Posterior cingulate gyrus (tissue), 11 donors: ENCODE measurements around the gene NPB.

Experiments
- DNase-seq, 10 donors: peaks; one replicate each; pipeline versions ENCODE4 v3.0.0 to v3.0.0-alpha.2; 2020 to 2021; ENCODE audit warnings: mixed read lengths in 3 of 10
- intact Hi-C: fragments of 100-400 bp; cut with DNase I; formaldehyde crosslinking; loops from one replicate; pipeline ENCODE4 v1.15.1; 2023

The NPB gene

DNA sequence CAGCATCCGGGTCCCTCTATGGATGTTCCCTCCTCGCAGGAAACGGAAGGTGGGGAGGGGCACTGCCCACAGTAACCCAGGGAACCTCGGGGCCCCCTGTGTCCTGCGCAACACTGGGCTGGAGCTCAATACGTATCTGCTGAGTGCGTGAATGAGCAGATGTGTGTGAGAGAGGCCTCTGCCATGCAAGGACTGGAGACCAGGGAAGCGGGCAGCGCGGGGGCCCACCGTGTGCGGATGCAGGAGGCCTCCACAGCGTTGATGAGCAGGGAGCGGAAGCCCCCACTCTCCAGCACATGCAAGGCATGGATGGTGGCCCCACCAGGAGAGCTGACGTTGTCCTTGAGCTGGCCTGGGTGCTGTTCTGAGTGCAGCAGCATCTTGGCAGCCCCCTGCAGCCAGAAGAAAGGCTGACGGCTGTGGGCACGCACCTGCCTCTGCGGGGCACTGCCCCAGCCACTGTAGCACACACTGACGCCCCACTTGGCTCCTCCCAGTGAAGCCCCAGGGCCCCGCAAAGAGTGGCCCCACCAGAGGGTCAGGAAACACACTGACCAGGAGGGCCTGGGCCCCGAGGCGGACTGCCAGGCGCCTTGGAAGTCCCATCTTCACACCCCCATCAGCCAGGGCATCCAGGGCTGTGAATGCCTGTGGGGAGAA lies 32.2 kb downstream of the NPB start:
- intact Hi-C loops = no loop called here
- DNase-seq = no peak

DNA sequence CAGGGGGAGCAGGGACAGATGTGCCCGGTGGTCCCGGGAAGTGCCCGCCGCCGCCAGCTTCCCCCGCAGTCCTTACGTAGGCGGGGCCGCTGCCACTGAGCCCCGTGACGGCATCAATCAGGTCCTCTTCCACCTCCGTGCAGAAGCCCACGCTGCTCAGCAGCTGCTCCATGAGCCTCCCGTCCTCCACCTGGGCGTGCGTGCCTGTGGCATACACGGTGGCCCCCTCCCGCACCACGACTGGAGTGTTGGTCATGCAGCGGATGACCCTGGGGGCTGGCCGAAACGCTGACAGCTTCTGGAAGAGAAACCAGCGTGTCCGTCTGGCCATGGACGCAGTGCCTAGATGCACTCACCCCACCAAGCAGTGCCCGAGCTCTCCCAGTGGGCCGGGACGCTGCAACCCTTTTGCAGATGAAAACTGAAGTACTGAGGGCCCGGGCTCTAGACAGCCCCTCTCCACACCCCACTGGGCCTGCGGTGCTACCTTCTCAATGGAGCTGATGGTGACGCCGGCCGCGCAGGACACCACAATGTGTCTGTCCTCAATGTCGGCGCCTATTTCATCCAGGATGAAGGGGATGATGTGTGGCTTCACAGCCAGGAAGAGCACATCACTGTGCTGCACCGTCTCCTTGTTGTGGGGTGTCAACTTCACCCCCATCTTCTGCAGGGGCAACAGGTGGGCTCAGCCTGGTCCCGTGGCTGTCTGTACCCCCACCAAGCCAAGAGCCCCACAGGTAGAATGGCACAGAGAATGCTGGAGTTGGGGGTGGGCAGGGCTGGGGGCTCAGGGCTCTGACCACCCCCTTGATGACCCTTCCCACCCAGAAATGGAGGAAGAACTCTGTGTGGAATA lies 33.0 kb downstream of the NPB start:
- intact Hi-C loops = no loop called here
- no peak for DNase-seq

DNA sequence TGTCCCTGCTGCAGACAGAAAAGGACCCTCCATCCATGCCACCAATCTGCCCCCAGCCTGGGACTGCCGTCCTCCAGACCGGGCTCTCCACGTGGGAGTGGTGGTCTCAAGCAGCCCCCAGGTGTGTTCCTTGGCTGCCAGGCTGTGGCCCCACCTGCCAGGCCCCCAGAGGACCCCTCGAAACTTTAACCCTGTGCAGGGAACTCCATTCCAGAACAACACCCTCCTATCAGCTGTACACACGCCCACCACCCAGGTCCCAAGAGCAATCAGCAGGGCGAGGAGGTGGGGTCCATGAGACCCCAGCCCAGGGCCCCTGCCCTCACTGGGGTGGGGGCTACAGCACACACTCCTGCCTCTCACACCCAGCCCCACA lies 33.7 kb downstream of the NPB start:
- intact Hi-C loops = no loop called here
- no peak for DNase-seq

DNA sequence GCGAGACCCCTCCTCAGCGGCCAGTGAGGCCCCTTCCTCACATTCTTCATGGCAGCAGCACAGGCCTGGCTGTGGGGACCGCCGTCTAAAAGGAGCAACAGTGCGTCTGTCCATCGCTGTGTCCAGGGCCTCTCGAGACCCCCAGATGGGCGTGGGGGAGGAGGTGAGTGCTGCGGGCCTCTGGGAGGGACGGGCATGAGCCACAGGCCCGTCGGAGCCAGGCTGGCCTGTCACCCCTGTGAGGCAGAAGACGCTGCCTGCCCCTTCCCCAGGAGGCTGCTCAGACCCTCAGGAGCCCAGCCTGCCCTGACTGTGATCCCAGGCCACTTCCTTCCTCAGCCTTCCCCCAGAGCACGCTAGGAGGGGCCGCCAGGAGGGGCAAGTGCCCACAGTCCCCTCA lies 37.2 kb downstream of the NPB start:
- DNase-seq = no peak
- intact Hi-C loops = no loop called here

DNA sequence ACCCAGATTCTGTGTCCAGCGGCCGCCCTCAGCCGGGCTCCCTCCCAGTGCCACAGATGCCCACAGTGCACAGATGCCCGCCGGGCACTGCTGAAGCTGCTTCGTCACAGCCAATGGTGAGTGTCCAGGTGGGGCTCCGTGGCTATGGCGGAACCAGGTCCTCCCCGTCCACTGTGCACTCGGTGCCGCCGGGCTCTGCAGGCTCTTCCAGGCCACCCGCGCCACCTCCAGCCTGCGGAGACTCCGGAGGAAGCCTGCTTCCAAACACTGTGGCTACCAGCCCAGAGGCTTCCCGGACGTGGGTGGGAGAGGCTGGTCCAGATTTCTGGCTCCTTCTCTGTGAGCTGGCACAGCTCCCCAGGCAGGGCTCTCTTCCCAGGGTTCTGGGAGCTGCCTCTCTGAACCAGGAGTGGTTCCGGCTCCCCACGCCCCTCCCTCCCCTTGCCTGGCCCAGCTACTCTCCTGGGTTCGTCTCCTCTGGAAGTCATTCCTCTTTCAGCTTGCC lies 37.9 kb downstream of the NPB start:
- intact Hi-C loops = no loop called here
- peak; percentile 33 to 97 (median 80) for DNase-seq

DNA sequence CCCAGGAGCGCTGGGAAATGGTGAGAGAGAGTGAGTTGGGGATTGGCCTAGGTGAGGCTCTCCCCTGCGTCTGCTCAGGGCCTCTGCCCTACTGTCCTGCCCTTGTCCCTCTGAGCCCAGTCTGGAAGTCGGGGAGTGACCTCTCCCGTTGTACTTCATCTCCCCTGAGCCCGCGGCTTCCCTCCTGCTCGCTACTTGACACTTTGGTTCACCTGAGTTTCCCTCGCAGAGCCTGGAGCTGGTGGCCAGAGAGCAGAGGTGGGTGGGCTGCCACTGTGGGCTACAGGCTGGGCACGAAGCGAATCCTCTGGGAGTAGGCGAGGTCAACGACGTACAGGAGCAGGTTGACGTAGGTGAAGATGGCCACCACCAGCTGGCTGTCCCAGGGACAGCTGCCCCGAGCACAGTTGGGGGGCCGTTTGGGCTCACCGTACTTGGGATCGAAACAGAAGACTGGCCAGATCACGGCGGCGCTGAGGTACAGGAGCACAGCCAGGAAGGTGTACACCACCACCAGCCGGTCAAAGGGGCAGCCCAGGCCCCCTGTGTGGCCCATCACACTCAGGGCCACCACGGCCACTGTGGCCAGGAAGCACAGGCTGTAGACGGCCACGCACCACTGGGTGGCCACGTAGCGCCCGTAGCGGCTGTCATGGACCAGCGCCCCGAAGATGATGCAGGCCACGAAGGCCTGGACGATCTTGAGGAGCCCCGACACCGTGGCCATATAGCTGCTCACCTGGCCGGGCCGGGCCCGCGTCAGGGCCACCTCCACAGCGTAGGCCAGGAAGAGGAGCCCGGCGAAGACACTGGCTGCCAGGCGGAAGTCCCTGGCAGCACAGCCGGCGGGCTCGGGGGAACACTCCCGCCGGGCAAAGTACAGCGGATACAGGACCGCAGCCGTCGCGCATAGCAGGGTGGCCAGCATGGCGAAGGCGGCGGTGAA lies 38.8 kb downstream of the NPB start:
- intact Hi-C loops = no loop called here
- DNase-seq = peak in 1 of 10 donors; percentile 82

DNA sequence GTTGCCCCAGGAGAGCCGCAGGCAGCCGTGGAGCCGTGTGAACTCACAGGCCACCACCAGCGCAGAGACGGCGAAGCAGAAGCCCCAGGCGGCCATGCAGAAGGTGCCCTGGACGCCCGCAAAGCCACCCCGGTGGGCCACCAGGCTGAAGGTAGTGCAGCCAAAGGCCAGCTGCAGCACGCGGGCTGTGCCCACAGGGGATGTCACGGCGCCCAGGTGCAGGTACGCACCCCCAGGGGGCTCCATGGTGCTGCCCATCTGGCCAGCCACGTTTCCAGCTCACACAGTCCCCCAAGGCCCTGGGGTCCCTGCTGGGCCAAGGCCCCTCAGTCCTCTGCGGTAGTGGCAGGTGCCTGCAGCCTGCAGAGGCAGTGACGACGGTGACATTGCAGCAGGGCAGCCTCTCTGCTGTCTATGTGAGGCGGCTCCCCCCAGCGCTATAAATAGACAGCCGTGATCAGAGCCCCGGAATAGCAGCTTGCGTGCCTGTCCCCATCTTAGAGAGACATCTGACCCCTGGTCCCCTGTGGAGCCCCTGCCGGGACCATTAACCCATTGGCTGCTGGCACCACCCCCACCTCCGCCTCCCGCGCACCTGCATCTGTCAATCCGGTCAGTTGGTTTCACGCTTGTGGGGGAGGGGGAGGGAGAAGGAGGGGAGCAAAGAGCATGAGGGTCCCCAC lies 39.6 kb downstream of the NPB start:
- intact Hi-C loops = no loop called here
- peak in 6 of 10 donors; percentile 37 to 92 (median 64) for DNase-seq

DNA sequence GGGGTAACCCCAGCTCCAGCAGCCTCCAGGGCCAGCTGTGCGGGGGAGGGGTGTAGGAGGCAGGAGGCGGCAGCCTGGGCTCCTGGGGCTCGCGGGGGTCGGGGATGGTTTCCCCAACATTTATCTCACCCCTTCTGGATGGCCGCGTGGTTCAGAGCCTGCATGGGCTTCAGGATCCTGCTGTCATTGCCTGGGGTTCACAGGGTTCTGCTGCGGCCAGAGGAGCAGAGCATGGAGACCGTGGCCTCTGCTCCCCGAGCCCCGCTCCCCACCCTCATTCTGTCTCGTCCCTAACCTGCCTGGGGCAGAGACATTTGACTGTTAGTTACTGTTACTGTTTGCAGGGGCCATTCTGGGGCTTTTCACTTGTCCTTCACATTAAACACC lies 40.1 kb downstream of the NPB start:
- DNase-seq = no peak
- intact Hi-C loops = no loop called here

DNA sequence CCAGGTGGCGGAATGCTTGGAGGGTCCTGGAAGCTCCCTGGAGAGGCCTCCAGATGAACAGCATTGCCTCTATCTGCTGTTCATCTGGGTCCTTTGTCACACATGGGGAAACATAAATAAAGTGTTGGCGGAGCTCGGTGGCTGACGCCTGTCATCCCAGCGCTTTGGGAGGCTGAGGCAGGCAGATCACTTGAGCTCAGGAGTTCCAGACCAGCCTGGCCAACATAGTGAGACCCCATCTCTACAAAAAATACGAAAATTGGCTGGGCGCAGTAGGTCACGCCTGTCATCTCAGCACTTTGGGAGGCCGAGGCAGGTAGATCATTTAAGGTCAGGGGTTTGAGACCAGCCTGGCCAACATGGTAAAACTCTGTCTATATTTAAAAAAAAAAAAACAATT lies 42.8 kb downstream of the NPB start:
- DNase-seq = no peak
- intact Hi-C loops = no loop called here

DNA sequence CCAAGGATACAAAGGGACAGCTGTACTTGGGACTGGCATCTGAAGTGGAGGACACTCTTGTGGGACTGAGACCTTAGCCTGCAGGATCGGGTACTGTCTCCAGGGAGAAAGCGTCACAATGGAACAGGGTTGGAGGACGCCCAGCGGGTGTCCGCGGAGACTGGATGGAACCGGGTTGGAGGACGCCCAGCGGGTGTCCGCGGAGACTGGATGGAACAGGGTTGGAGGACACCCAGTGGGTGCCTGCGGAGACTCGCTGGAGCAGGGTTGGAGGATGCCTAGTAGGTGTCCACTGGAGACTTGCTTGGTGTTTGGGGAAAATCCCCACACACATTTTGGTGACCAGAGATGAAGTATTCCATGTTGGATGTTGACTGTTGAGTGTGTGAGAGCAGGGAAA lies 45.2 kb downstream of the NPB start, which contains the start of gene MYADML2:
Gene MYADML2, minus strand, starts transcription at position 45 of the 400 bp plus-strand sequence. CDS start 5,492 bp downstream, outside the sequence.
- peak in 1 of 10 donors; percentile 78 for DNase-seq
- intact Hi-C loops = no loop called here

DNA sequence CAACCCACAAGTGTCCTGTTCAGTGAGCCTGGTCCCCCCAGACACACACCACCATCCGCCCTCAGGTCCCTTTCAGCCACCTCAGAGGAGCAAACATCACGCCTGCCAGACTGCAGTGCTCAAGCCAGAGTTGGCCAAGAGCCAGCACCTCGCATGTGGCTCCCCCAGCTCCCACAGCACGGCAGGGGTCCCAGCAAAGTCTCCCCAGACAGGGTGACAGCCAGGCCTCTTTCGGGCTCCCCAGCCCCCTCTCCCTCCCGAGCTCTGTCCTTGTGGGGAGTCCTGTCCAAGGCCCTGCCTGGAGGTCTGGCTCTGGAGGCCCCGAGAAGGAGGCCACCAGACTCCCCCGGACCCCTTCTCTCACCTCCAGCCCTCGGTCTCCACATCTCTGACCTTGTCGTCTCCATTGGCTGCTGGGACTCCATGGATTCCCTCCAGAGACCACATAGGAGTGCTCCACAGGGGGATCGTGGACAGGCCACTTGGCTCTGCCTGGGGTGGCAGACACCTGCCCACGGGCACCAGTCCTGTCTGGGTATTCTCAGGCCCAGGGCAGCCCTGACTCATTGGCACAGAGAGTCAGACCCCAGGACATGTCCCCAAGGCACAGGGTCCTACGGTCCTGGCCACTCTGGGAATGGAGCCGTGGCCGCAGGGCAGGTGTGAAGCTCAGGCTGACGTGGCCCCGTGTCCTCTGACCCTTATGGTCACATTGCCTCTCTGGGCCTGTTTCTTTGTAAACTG lies 46.8 kb downstream of the NPB start:
- intact Hi-C loops = no loop called here
- no peak for DNase-seq

DNA sequence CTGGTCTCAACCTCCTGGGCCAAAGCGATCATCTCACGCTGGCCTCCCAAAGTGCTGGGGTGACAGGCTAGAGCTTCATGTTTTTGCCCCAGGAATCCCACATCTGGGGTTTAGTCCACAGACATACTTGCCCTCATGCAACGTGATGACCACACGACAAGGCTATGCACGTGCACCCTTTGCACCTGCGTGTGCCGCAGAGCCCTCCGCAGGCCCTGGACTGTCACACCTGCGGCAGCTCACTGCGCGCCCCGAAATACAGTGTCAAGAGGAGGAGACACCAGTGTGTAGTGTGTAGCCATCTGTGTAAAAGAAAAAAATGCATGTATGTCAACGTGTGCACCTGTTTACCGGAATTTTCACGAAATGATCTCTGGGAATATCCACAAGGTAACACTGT lies 48.5 kb downstream of the NPB start:
- no peak for DNase-seq
- intact Hi-C loops = no loop called here

DNA sequence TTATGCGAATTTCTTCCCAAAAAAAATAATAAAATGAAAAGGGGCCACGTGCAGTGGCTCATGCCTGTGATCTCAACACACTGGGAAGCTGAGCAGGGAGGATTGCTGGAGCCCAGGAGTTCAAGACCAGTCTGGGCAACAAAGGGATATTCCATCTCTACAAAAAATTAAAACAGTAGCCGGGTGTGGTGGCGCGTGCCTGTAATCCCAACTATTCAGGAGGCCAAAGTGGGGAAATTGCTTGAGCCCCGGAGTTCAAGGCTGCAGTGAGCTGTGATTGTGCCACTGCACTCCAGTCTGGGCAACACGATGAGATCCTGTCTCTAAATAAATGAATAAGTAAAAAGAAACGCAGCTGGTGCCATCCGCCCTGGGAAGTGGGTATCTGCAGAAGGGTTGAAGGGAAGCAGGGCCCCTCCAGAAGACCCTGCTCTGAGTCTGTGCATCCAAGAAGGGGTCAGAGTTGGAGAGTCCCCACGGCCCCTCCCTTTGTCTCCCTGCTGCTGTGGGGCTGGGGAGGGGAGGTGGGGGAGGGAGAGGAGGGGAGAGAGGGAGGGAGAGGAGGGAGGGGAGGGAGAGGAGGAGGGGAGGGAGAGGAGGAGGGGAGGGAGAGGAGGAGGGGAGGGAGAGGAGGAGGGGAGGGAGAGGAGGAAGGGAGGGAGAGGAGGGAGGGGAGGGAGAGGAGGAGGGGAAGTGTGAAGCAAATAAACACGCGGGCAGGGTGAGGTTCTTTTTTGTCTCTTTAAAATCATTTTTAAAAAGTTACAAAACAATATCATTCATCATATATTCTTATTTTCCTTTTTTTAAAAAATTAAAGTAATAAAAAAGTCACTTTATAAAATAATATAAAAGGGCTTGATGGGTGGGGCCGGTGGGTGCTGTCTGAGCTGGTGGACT lies 50.0 kb downstream of the NPB start:
- no peak for DNase-seq
- intact Hi-C loops = no loop called here
